Inferior parietal cortex (tissue), 1 donor: Measurements from ENCODE around the gene C13orf46.
"Not testable (repeated sequence)": the region's sequence is repeated elsewhere in the genome, so short reads cannot be mapped to it uniquely, and the experiment has no call there.

ENCODE experiments used
- DNase-seq: peaks from one replicate; pipeline ENCODE4 v3.0.0-alpha.2; 2016; ENCODE audit errors: extremely low spot score

The C13orf46 gene

GRCh38 chr13:113973218-113974164 is at the start of gene C13orf46:
Gene C13orf46 (minus strand): TSS chr13:113974076. CDS start chr13:113973997, 79 bp downstream.
- DNase-seq, result no peak

DNA sequence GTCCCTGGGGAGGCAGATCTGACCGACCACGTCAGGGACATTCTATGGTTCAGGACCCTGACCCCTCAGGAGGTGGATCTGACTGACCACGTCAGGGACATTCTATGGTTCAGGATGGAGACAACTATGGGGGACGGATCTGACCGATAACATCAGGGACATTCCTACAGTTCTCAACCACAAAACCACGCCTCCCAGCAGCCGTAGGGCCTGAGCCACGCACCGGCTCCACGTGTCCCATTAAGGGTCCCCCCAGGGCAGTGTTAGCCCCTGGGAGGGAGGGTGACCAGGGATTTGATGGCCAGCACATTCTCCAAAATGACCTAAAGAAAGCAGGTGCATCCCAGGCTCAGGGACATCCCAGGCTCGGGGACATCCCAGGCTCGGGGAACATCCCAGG is 49.0 kb upstream of the C13orf46 start:
- DNase-seq, result no peak

DNA sequence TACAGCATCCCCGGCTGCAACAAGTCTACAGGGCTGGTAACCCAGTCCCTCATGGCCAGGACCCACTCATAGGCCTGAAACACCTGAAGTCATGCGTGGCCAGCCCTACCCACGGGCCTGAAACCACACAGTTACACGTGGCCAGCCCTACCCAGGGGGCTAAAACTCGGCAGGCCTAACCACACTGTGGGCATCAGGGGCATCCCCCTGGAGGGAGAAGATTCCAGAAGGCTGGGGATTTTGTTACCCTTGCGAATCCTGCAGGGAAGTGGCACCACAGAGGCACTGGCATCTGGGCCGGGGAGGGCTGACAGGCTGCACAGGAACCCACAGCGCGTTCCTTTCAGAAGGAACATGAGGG is 48.4 kb upstream of the C13orf46 start:
- DNase-seq, result no peak

GRCh38 chr13:114021464-114022308 is 47.8 kb upstream of the C13orf46 start:
- no peak for DNase-seq

GRCh38 chr13:114020750-114021463 is 47.0 kb upstream of the C13orf46 start:
- DNase-seq, result no peak

DNA sequence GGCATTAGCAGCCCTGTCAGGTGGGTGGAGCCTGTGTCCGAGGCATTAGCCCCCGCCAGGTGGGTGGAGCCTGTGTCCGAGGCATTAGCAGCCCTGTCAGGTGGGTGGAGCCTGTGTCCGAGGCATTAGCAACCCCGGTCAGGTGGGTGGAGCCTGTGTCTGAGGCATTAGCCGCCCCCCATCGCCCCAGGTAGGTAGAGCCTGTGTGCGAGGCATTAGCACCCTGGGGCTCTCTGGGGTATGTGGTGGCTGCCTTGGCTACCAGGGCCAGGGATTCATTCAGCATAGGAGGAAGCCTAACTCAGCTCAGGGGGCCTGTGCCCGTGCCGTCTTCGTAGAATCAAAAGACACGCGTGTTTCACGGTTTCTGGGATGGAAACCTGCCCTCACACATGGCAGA is 46.3 kb upstream of the C13orf46 start:
- DNase-seq, result not testable (repeated sequence)

- no peak for DNase-seq
Measured at GRCh38 chr13:114019367-114019766, 45.5 kb upstream of the C13orf46 start.

DNA sequence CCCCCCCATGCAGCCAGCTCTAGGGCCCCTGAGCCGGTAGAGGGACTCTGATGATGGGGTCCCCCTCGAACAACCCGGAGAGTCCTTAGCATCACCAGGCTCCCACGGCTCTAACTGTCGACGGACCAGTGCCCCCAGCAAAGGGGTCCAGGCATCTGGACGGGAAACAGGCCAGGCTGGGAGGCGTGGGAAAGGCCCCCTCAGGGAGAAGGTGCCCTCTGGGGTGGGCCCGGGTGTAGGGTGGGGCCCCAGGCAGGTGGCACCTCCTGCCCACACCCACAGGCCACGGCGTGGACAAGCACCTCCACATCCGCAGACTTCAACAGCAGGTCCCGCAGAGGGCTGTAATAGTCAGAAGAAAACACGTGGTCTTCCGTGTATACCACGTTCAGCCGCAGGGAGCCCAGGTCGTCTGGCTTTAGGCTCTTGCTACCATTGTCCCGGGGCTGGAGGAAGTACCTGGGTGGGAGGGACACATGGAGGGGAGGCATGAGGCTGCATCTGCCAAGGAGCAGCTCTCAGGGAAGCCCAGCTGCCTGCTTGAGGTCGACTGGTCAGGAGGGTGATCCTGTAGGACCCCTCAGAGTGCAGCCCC is 44.7 kb upstream of the C13orf46 start:
- no peak for DNase-seq

- DNase-seq, result no peak
Measured at GRCh38 chr13:114017966-114018365, 44.1 kb upstream of the C13orf46 start.

DNA sequence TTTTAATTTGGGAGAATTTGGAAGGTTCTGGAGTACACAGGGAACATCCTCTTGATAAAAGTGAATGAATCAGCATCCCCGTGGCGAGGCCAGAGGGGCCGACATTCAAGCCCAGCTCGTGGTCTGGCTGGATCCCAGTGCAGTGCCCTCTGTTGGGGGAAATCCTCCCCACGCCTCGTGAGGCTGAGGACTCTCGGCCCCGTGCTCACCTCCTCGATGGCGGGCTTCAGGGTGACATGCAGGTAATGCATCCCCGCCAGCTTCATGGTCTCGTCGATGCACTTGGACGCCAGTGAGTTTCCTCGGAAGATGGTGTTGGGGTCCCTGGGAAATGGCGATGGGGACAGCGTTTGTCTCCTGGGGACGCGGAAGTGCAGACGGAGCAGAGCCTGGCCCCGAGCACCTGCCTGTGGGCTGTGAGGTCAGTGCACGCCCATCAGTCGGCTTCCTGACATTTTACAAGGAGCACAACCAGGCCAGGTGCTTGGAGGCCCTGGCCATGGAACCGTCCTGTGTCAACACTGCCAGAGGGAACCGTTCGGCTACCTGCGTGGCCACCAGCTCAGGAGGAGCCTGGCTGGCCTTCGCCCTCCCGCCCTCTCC is 43.3 kb upstream of the C13orf46 start:
- DNase-seq, result no peak

DNA sequence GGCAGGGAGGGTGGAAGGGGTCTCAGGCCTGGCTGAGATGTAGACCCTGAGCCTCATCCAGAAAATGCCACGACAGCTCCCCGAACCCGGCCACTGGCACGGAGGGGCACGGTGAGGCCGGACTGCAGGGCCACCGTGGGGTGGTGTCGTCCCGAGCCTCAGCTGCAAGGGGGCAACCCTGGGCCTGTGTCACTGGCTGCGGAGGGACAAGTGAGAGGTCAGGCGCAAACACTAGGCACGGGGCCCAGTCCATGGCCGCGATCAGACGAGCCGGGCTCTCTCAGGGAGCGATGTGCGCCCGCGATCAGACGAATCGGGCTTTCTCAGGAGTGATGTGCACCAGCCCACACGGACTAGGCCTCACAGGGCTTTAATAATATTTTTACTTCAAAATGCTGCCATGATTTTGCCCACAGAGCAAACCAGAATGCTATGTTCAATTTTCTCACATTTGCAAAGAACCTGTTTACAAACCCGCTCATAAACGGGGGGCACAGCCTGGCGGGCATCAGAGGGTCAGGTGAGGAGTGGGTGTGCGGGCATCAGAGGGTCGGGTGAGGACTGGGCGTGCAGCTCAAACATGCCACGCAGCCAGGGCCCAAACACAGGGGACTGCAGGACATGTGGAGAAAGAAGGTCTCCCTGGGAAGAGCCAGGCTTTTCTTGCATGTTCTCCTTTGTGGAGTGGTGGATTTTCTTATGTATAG is 42.6 kb upstream of the C13orf46 start:
- no peak for DNase-seq

DNA sequence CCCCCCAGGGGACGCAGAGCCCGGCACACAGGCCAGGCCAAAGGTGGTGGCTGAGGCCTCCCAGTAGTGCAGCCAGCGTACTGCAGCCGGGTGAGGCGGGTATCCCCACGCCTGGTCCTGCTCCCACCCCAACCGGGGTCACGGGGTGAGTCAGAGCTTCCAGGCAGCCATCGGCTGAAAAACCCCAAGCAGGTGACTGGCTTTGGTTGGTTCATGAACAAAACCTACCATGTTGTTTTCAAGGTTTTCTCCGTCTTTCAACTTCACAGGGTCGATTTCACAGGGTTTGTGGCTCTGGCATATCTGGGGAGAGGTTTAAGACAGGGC is 42.1 kb upstream of the C13orf46 start:
- no peak for DNase-seq

DNA sequence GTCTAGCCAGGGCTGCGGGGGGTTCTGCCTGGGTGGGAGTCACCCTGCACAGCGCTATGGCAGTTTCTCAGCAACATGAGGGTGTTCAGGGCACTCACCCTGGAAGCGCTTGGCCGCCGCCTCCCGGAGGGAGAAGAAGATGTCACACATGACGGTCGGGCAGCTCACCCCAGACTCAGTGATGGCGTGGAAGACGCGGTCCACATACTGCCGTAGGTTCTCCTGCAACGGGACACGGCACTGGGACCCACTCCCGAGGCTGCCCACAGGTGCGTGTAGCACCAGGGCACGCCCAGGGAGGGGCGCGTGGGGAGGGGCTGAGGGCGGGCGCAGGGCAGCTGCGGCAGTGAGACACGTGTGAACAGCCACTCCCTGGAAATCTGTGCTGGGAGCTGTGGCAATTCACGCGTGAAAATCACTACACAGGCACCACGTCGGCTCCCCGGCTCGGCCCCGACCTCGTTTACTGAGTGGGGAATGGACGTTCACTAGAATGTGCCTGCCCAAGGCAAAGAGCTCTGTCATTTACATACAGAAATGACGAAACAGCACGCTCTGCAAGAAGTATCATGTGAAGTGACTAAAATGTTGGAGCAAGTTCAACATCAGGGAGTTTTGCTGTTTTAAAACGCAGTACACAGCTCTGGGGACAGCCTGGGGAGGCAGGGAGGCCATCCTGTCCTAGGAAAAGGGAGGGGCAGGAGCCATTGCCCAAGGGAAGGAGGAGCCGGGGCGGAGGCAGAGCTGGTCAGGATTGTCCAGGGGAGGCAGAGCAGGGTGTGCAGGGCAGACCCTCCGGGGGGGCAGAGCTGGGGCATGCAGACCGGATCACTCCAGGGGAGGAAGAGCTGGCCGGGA is 41.5 kb upstream of the C13orf46 start:
- no peak for DNase-seq

DNA sequence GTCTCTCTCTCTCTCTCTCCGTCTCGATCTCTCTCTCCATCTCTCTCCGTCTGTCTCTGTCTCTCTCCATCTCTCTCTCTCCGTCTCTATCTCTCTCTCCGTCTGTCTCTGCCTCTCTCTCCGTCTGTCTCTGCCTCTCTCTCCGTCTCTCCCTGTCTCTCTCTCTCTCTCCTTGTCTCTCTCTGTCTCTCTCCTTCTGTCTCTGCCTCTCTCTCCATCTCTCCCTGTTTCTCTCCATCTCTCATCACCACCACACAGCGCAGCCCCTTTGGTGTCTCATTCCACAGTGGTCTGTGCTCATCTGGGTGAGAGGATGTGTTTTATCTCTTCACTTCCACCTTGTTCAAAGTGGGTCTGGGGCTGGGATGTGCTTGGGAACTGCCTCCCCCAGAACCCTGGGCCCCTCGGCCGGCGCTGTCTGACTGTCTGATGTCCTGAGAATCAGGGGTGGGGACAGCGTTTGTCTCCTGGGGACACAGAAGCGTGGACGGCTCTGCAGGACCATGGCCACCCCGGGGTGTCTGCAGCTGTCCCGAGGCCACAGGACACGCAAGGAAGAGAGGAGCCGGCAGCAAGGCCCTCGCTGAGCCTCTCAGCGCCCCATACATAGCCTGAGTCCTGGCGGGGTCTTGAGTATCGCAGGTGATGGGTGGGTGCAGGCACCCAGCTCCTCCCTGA is 40.2 kb upstream of the C13orf46 start:
- DNase-seq, result no peak

DNA sequence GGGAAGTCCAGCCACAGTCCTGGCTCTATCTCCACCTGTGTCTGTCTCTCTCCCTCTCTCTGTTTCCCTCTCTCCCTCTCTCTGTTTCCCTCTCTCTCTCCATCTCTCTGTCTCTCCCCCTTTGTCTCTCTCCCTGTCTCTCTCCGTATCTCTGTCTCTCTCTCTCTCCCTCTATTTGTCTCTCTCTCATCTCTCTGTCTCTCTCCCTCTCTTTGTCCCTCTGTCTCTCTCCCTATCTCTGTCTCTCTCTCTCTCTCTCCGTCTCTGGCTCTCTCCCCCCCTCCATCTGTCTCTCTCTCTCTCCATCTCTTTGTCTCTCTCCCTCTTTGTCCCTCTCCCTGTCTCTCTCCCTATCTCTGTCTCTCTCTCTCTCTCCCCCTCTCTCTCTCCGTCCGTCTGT is 39.5 kb upstream of the C13orf46 start:
- no peak for DNase-seq

- DNase-seq, result no peak
Measured at GRCh38 chr13:114012921-114013320, 39.0 kb upstream of the C13orf46 start.

DNA sequence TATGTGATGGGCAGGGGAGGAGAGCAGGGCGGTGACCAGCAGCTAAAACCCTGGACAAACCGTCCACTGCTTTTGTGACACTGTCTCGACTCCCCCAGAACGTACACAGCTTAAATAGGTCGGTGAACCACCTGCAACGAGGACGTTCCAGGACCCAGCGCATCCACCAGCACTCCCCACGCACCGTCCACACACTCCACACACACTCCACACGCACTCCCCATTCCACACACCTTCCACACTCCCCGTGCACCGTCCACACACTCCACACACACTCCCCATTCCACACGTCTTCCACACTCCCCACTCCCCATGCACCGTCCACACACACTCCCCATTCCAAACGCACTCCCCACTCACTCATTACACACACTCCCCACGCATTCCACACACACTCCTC is 38.3 kb upstream of the C13orf46 start:
- DNase-seq, result no peak

DNA sequence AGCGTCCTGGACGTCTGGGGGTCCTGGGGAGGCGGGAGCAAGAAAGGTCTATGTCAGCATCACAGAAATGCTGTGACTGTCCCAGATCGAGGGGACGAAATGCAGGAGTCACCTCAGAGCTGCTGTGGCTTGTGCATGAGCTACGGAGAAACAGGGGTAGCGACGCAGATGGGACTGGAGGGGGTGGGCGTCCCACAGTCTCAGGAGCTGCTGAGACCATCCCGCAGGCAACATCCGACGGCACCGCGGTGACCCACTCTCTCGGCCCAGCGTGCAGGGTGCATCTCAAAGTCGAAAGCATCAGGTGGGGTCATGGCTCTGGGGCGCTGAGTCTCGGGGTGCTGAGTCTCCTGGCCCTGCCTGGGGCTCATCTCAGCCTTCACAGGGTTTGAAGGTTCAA is 37.4 kb upstream of the C13orf46 start:
- DNase-seq, result no peak

DNA sequence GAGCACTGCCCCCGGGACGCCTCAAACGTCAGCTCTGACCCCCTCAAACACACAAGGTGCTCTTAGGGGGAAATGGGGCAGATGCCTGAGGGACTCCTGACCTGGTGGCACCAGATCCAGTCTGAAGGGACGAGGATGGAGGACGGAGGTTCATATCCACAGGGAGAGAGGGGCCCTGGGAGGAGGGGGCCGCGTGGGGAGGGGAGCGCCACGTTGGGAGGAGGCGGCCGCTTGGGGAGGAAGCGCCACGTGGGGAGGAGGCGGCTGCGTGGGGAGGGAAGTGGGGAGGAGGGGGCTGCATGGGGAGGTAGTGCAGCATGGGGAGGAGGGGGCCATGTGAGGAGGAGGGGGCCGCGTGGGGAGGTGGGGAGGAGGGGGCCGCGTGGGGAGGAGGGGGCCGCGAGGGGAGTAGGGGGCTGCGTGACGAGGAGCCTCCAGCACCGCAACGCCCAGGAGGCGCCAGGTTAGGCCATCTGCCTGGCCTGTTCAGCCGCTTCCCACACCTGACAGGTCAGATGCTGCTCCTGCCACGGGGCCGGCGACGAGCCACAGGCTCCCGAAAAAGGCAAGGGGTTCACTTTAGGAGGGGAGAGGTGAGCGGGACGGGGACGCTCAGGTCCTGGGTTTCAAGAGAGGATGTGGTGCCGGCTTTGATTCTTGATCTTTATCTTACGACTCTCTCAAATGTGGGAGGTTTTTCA is 36.7 kb upstream of the C13orf46 start:
- no peak for DNase-seq
